COLO829 (cell line): Measurements from ENCODE around the gene HNRNPA3.
A peak's percentile ranks its signal among the peaks of the same experiment; 100 is the strongest.
"Not testable (repeated sequence)": the region's sequence is repeated elsewhere in the genome, so short reads cannot be mapped to it uniquely, and the experiment has no call there.

Source experiments
- DNase-seq: peaks from one replicate; pipeline ENCODE4 v3.0.0; 2012; ENCODE audit warnings: low spot score

HNRNPA3 gene

GRCh38 chr2:177234267-177234666 lies 21.7 kb downstream of the HNRNPA3 start:
- no peak for DNase-seq

- no peak for DNase-seq
These were observed 23.4 kb downstream of the HNRNPA3 start for GRCh38 chr2:177235855-177236437.

- no peak for DNase-seq
These were observed 25.3 kb downstream of the HNRNPA3 start for GRCh38 chr2:177237932-177238331.

GRCh38 chr2:177239053-177239452 lies 26.5 kb downstream of the HNRNPA3 start:
- no peak for DNase-seq

GRCh38 chr2:177239932-177240630 lies 27.5 kb downstream of the HNRNPA3 start:
- DNase-seq, result peak; percentile 94

DNA sequence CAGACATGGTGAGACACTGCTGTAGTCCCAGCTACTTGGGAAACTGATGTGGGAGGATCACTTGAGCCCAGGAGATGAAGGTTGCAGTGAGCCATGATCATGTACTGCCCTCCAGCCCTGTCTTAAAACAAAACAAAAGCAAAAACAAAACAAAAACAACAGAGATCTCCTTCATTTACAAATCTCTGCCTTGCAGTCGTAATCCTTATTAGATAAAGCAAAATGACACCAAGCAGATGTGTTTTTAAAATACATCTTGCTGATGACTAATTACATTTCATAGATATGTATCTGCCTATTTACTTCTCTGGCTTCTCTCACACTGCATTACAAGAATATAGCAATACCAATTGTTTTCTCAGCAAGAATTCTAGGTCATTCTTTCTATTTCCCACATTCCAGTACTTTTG lies 29.1 kb downstream of the HNRNPA3 start:
- DNase-seq, result no peak

DNA sequence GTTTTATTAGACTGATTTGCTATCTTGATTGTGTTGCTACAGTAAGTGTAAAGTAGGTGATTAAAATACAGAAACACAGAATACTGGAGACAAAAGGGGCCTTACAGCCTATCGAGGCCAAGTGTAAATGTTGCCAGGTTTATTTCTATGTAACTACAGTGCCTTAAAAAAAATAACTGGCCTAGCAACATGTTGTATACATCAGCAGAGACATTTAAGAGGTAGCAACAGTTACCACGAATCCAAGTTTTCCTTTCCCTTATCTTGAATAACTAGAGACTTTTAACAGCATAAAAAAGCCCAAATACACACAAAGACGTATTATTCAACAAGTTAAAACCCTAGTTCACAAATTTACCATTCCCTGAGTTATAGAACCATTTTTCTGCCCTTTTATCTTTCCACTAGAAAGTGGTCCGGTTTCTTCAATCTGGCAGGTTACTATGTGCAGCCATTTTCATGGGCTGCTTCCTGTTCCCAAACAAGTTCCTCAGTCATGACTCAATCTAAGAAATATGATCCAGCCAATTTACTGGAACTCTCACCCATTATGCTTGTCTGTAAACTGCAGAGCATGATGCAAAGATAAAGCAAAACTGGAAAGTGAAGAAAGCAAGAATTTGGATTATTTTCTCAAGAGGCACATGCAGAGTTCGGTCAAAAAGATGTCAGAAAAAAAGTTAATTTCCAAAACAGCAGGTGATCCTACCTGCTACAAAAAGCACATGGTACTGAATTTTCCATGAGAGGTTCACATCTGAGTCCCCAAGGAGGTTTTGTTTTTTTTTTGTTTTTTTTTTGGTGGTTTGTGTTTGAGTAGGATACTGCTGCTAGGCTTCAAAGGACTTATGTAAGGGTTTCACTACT lies 29.8 kb downstream of the HNRNPA3 start:
- DNase-seq, result peak; percentile 96

GRCh38 chr2:177243073-177243472 lies 30.5 kb downstream of the HNRNPA3 start:
- no peak for DNase-seq

DNA sequence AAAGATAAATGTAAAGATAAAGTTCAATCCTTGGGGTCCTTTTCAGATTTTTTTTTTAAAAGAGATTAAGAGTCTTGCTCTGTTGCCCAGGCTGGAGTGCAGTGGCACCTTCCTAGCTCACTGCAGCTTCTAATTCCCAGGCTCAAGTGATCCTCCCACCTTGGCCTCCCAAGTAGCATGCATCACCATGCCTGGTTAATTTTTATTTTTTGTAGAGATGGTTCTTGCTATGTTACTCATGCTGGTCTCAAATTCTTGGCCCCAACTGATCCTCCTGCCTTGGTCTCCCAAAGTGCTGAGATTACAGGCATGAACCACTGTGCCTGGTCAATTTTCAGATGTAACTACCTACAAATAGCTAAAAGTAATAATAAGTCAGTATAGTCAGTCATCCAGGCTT lies 30.9 kb downstream of the HNRNPA3 start:
- DNase-seq, result no peak

- DNase-seq, result no peak
These were observed 31.7 kb downstream of the HNRNPA3 start for GRCh38 chr2:177244244-177244771.

DNA sequence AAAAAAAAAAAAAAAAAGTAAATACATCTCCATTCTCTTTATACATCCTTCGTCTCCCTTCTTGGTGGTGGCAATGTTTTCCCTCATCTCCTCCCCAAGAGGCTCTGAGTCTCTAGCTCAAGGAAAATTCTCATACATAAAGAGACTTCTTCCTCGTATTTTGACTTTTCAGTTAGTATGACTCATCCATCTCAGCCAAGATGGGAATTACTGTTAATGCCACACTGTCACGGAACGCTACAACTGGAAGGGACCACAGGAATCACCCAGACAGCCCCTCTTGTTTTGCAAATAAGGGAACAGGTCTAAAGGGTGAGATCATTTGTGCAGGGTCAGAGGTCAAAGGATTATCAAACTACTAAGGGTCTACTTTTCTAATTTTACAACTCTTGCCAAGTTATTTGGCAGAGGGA lies 32.4 kb downstream of the HNRNPA3 start:
- peak; percentile 81 for DNase-seq

DNA sequence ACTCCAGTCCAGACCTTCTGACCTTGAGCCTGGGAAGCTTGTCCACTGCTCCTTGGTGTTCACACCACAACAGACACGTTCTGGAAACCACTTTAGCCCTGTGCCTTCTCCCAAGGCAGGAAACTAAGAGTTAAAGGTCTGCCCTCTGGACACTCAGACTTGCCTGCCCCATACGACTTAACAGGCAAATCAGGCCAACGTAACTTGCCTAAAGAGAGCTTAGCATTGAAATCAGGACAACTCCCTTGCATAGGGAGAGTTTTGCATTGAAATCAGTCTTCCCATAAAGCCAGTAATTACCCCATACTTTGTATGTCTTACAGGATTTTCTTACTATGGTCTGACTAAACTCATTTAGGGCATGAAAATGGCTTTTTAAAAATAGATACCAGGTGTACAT lies 33.4 kb downstream of the HNRNPA3 start:
- no peak for DNase-seq

GRCh38 chr2:177246523-177247030 lies 34.0 kb downstream of the HNRNPA3 start:
- DNase-seq, result not testable (repeated sequence)

DNA sequence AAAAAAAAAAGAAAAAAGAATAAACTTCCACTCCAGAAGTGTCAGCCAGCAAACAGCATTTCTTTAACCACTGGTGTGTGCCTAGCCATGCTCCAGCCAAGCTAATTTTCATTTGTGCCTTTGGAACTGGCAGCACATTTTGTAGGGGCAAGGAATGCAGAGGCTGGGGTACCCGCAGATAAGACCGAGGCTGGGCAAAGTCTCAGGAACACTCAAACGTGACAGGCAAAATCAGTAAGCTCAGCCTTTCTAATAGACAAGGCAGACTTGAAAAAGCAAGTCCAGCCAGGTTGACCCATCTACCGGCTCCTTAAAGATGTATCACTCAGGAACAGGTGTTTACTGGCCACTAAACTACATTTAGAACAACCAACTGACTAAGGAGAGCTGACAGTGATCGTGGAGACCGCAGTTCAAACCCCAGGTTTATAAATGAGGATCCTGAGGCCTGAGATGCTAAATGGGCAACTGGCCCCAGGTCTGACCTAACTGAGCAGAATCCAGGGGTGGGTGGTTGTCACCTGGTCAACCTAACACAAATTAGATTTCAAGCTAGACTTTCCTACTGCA lies 35.2 kb downstream of the HNRNPA3 start:
- DNase-seq, result no peak

DNA sequence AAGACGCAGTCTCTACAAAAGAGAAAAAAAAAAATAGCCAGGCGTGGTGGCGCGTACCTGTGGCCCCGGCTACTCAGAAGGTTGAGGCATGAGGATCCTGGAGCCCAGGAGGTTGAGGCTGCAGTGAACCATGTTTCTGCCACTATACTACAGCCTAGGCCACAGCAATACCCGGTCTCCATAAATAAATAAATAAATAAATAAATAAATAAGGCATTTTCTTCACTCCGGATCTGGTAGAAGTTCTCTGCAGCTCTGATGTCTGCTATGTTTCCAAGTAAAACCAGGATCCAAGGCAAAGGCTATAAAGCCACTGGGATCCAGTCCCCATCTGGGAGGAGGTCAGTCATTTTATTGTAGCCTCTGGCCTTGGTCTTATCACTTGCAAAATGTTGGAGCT lies 36.4 kb downstream of the HNRNPA3 start:
- DNase-seq, result no peak

DNA sequence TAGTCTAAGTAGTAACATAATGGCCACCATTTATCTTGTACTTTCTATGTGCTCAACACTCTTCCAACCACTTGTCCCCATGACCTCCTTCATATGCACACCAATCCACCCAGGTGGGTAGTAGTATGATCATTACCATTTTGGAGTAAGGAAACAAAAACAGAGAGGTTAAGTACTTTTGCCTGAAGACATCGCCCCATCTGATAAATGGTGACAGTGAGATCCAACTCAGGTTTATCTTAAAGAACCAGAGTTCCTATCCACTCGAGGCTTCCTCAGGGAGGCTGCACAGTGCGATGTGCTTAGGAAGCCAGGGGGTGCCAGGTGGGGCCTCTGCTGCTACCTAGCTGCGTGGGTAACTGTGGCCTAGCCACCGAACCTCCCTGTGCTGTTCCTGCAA lies 37.9 kb downstream of the HNRNPA3 start:
- DNase-seq, result no peak

GRCh38 chr2:177251165-177251542 lies 38.6 kb downstream of the HNRNPA3 start:
- DNase-seq, result no peak

- DNase-seq, result no peak
These were observed 40.4 kb downstream of the HNRNPA3 start for GRCh38 chr2:177252808-177253531.

DNA sequence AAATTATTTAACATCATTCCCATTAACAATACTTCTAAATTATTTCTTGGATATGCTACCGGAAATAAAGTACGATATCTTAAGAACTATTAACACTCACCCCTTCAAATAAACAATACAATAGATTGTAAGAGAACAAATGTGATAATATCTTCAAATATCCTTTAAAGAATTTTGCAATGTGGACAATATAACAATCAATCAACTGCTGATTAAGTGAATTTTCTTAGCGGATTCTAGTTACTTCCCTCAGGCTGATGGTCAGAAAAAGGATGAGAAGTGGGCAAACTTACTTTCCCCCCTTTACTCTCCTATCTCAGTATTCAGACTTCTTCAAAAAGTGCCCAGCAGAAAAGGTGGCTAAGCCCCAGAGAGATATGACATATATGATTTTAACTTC lies 41.1 kb downstream of the HNRNPA3 start:
- DNase-seq, result no peak

- no peak for DNase-seq
These were observed 42.0 kb downstream of the HNRNPA3 start for GRCh38 chr2:177254433-177255226.

- no peak for DNase-seq
These were observed 42.6 kb downstream of the HNRNPA3 start for GRCh38 chr2:177255227-177255601.
